Fibroblast of skin of right biceps (primary cell): ENCODE measurements around the gene MB.

ENCODE experiments used
- DNase-seq: peaks from one replicate; pipeline ENCODE4 v3.0.0-alpha.2; 2013

The MB gene

GRCh38 chr22:35614404-35614803, 2.7 kb downstream of the MB start:
- no peak for DNase-seq

DNA sequence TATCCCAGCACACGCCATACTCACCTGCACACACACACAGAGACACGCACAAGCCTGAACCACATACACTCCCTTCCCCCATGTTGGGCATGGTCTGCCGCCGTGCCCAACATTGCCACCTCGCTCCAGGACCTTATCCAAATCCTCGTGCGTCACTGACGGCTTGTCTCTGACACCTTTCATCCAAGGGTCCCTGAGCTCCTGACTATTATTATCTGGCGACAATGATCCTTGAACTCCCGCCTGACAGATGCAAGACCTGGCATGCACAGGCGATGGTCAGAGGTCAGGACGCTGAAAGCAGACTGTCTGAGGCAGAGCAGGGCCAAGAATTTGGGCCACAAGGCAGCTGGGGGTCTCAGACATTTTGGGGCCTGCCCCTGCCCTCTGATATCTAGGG, 4.2 kb downstream of the MB start:
- no peak for DNase-seq

DNA sequence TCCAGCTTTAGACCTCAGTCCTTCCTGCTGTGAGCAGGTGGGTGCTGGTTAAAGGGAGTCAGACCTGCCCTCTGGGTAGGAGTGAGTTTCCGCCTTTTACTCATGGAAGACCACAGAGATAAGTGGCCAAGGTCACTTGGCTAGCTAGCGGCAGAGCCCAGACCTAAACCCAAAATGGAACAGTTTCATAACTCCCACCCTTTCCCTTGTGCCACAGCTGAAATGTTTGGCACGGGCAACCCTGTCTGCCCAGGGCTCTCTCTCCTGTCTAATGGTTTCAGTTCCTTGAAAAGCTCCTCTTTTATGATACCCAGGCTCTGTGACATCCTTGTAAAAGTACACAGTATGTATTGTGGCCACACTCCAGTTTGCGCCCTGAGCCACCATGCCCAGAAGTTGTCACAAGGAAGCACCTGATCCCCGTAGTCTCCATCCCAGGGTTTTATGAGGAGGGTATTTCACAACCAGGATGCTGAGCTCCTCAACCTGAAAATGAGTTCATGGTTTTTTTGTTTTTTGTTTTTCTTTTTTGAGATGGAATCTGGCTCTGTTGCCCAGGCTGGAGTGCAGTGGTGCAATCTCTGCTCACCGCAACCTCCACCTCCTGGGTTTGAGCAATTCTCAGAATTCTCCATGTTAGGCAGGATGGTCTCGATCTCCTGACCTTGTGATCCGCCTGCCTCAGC, 5.1 kb downstream of the MB start:
- no peak for DNase-seq

GRCh38 chr22:35611200-35611890, 5.8 kb downstream of the MB start:
- DNase-seq: no peak

- DNase-seq: no peak
Measured at GRCh38 chr22:35610741-35611140, 6.4 kb downstream of the MB start.

GRCh38 chr22:35609761-35610160, 7.4 kb downstream of the MB start:
- DNase-seq: no peak

GRCh38 chr22:35609261-35609660, 7.9 kb downstream of the MB start:
- no peak for DNase-seq

- DNase-seq: no peak
Measured at GRCh38 chr22:35608088-35608487, 9.0 kb downstream of the MB start.

GRCh38 chr22:35606916-35607315, 10.2 kb downstream of the MB start:
- DNase-seq: no peak

DNA sequence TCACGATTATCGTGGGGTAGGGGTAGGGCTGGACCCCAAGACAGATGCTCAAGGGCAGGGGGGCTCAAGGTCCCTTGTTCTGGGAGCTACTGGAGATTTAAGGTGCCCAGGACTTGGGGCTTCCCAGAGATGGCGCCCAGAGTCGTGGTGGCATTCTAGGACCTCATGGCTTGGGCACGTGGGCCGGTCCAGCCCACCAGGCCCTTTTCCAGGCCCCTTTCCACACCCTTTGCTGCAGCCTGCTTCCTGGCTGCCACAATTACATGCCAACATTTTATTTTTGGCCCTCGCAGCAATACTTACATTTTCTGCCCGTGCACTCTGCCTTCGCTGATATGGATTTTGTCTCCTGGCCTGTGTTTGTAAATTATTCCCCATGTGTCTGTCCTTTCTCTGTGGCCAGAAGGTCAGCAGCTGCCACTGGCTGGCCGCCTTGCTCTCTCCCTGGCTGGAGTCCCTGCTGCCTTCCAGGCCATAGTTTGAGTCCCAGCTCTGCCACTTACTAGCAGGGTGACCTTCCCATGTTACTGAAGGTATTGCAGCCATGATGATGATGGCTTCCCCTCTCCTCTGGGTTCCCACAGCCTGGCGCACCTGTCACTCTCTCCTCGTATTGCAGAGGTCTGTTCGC, 11.2 kb downstream of the MB start:
- no peak for DNase-seq

GRCh38 chr22:35605369-35605680, 11.8 kb downstream of the MB start:
- no peak for DNase-seq

DNA sequence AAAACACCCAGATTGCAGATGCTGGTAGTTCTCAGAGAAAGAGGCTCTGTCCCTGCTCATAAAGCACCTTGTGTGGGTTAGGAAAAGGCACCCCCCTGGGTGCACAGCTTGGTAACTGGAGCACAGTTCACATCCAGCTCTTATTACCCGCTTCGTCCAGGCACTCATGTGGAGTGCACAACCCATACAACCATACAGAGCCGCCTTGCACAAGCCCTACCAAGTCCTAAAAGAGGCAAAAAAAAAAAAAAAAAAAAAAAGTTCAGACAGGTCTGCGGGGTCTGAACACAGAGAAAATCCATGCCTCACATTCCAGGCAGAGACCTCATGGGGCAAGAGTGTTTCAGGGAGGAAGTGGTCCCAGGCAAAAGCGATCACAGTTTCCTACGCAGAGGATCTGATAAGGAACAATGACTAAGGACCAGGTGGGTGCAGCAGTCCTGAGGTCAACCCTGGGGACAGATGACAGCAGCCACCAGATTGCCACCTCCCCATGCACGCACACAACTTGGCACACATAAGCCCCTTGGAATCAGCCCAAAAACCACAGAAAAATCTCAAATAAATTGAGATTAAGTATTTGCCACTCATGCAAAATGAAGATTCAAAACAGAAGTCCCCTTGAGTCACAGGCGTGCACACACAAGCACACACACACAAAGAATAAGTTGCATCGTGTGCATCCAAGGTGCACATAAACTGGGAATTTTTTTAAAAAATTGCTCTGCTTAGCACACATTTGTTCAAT, 12.3 kb downstream of the MB start:
- DNase-seq: peak; percentile 68

DNA sequence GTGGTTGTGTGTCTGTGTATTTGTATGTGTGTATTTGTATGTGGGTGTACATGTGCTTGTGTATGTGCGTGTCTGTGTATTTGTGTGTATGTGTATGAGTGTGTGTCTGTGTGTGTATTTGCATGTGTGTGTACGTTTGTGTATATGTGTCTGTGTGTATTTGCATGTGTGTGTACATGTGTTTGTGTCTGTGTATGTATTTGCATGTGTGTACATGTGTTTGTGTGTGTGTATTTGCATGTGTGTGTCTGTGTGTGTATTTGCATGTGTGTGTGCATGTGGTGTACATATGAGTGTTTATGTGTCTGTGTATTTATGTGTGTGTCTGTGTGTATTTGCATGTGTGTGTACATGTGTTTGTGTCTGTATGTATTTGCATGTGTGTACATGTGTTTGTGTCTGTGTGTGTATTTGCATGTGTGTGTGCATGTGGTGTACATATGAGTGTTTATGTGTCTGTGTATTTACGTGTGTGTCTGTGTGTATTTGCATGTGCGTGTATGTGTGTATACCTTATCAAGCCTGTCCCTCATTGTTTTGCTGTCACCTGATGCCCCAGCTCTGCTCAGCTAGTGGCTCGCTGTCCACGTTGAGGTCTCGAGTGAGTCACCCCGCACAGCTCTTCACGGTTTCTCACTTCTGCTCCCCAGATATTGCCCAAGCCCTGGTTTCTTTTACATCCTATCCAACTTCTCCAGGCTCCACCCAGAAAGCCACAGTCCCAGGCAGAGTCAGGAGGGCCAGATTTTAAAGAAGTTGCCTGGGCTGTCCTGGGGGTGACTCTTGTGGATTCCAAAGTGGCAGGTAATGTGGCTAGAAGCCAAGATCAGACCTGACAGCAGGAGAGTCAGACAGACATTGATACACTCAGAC, 15.2 kb downstream of the MB start:
- peak; percentile 66 for DNase-seq

GRCh38 chr22:35601013-35601580, 16.0 kb downstream of the MB start:
- no peak for DNase-seq

- no peak for DNase-seq
Measured at GRCh38 chr22:35600476-35600875, 16.7 kb downstream of the MB start.

- no peak for DNase-seq
Measured at GRCh38 chr22:35599364-35599763, 17.8 kb downstream of the MB start.

GRCh38 chr22:35598396-35598710, 18.8 kb downstream of the MB start:
- DNase-seq: no peak

DNA sequence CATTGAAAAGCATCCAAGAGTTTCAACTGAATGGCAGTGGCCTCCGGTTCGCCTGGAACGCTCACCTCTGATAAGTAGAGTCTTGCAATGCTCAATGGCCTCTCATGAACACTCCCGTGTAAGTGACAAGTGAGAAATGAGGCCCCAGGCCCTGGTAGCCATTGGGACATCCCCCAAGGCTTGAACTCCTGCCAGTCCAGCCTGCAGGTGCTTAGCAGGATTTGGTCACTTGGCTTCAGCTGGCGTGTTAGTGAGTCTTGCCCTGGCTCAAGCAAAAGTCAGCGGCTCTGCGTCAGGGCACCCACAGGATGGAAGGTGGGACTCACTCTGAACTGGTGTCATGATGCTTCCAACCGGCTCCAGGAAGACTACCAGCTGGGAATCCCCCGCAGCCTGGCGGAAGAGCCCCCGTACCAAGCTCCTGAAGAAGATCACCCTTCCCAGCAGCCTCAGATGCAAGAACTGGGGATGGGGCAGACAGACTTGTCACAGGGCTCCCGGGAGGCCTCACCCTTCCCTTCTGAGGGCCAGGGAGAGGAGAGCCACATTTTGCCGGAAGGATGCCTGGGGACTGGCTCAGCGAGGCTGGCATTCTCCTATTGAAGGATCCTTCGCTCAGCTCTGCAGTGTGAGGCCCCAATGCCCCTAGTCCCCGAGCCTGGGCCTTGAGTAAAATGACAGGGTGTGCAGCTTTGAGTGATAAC, 19.3 kb downstream of the MB start:
- no peak for DNase-seq

GRCh38 chr22:35596821-35597220, 20.3 kb downstream of the MB start:
- DNase-seq: no peak

DNA sequence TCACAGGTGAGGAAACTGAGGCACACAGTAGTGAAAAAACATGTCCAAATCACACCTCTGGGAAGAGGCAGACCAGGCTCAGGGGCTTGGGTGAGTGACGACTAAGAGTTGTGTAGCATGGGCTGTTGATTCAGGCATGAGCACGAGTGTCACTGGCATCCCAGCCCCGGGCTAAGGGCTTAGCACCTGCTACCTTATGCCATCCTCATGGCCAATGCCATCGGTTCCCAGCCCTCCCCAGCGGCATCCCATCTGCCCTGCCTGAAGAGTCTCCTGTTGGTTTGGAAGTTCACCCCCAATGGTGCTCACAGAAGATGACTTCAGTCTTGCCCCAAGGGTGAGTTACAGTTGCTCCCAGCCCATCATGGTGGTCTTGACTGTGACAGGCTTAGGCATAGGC, 22.4 kb downstream of the MB start:
- no peak for DNase-seq

GRCh38 chr22:35593891-35594470, 23.1 kb downstream of the MB start:
- no peak for DNase-seq
